HepG2 (cell line): ENCODE data around the gene NHP2. TPM values are rescaled to one million over a fixed set of nuclear protein-coding genes. Genes with fewer than 3 reads are reported as not detected.

ENCODE experiments used
- ATM ChIP-seq: fragments of 450-650 bp; IDR thresholded peaks from 2 replicates; pipeline ENCODE4 v1.7.1; 2017; ENCODE audit warnings: mild to moderate bottlenecking, borderline replicate concordance
- CAMTA2 ChIP-seq: sonication (generic); formaldehyde crosslinking; IDR thresholded peaks from 2 replicates; pipeline ENCODE4 v1.4.0; 2020; ENCODE audit warnings: mild to moderate bottlenecking, missing genetic modification reagents, borderline replicate concordance
- CREM ChIP-seq, 2 experiments: sonication (generic) in 1 of 2; formaldehyde crosslinking in 1 of 2; IDR thresholded peaks; 2 replicates each; pipeline versions ENCODE4 v1.4.0 to v1.6.1; 2016 to 2020; ENCODE audit warnings: antibody characterized with exemption in 1 of 2, mild to moderate bottlenecking in 1 of 2, missing genetic modification reagents in 1 of 2
- GTF2F1 ChIP-seq: fragments of 150-350 bp; IDR thresholded peaks from 2 replicates; pipeline ENCODE4 v1.6.1; 2014; ENCODE audit warnings: low read length
- KMT2B ChIP-seq: IDR thresholded peaks from 2 replicates; pipeline ENCODE4 v1.6.1; 2016; ENCODE audit warnings: missing genetic modification reagents, missing compliant biosample characterization
- MIER2 ChIP-seq: IDR thresholded peaks from 2 replicates; pipeline ENCODE4 v1.6.1; 2016; ENCODE audit warnings: missing biosample characterization, missing genetic modification reagents
- MTF1 ChIP-seq: sonication (generic); formaldehyde crosslinking; IDR thresholded peaks from 2 replicates; pipeline ENCODE4 v1.5.0; 2020; ENCODE audit warnings: missing genetic modification reagents
- NR2F6 ChIP-seq, 2 experiments: IDR thresholded peaks; 2 replicates each; pipeline ENCODE4 v1.6.1; 2016; ENCODE audit warnings: antibody characterized with exemption in 1 of 2, mild to moderate bottlenecking in 1 of 2
- PHB2 ChIP-seq: fragments of 450-650 bp; IDR thresholded peaks from 2 replicates; pipeline ENCODE4 v1.6.1; 2018; ENCODE audit not compliant: partially characterized antibody
- POLR2AphosphoS2 ChIP-seq: IDR thresholded peaks from 2 replicates; pipeline ENCODE4 v1.6.1; 2011; ENCODE audit warnings: low read depth, low read length, improper control_type of control experiment
- SAFB2 ChIP-seq: sonication (generic); formaldehyde crosslinking; IDR thresholded peaks from 2 replicates; pipeline ENCODE4 v1.5.1; 2020; ENCODE audit warnings: missing genetic modification reagents, low read depth, mild to moderate bottlenecking, borderline replicate concordance
- SIX1 ChIP-seq: sonication (generic); formaldehyde crosslinking; IDR thresholded peaks from 2 replicates; pipeline ENCODE4 v1.4.0; 2020; ENCODE audit warnings: missing genetic modification reagents, borderline replicate concordance
- SKI ChIP-seq: fragments of 450-650 bp; IDR thresholded peaks from one replicate; pipeline ENCODE4 v1.6.1; 2018; ENCODE audit warnings: mild to moderate bottlenecking; ENCODE audit not compliant: partially characterized antibody
- SNAPC2 ChIP-seq: sonication (generic); formaldehyde crosslinking; IDR thresholded peaks from 2 replicates; pipeline ENCODE4 v1.8.1; 2022; ENCODE audit warnings: mild to moderate bottlenecking, missing genetic modification reagents
- STAG1 ChIP-seq: sonication (generic); formaldehyde crosslinking; IDR thresholded peaks from 2 replicates; pipeline ENCODE4 v1.4.0; 2020; ENCODE audit warnings: missing genetic modification reagents
- XBP1 ChIP-seq: sonication (generic); formaldehyde crosslinking; IDR thresholded peaks from 2 replicates; pipeline ENCODE4 v1.5.0; 2020; ENCODE audit warnings: missing genetic modification reagents
- ZFP36 ChIP-seq: fragments of 150-350 bp; IDR thresholded peaks from 2 replicates; pipeline ENCODE4 v1.6.1; 2018; ENCODE audit warnings: borderline replicate concordance, low read length, low read depth; ENCODE audit not compliant: partially characterized antibody
- ZFP90 ChIP-seq: sonication (generic); formaldehyde crosslinking; IDR thresholded peaks from 2 replicates; pipeline ENCODE4 v1.8.0; 2022; ENCODE audit warnings: missing genetic modification reagents, mild to moderate bottlenecking, inconsistent platforms, borderline replicate concordance
- ZMAT3 ChIP-seq: sonication (generic); formaldehyde crosslinking; conservative IDR thresholded peaks from 2 replicates; pipeline ENCODE4 v1.7.0; 2021; ENCODE audit warnings: missing genetic modification reagents
- ZNF230 ChIP-seq: sonication (generic); formaldehyde crosslinking; IDR thresholded peaks from 2 replicates; pipeline ENCODE4 v1.4.0; 2020; ENCODE audit warnings: mild to moderate bottlenecking, missing genetic modification reagents
- ZNF264 ChIP-seq: sonication (generic); formaldehyde crosslinking; IDR thresholded peaks from 2 replicates; pipeline ENCODE4 v1.4.0; 2020; ENCODE audit warnings: missing genetic modification reagents
- ZNF605 ChIP-seq: sonication (generic); formaldehyde crosslinking; IDR thresholded peaks from 2 replicates; pipeline ENCODE4 v1.8.0; 2022; ENCODE audit warnings: mild to moderate bottlenecking, missing genetic modification reagents
- ZNF883 ChIP-seq: sonication (generic); formaldehyde crosslinking; IDR thresholded peaks from 2 replicates; pipeline ENCODE4 v1.5.1; 2020; ENCODE audit warnings: mild to moderate bottlenecking, missing genetic modification reagents; ENCODE audit errors: not compliant biosample characterization
- polyA plus RNA-seq, 8 experiments: library from polyadenylated mRNA; depleted of rRNA in 3 of 8; stranded (reverse) in 7 of 8; unstranded in 1 of 8; fragments of >200 nt; fragmentation: Illumina TruSeq in 4 of 8; extraction: Trizol in 4 of 8; gene quantifications; 2 replicates each; pipeline versions ENCODE4 v1.2.1 to v1.2.3, GENCODE V29; 2011 to 2016; ENCODE audit warnings: low read depth in 4 of 8, missing spikeins in 1 of 8, mixed read lengths in 1 of 8; ENCODE audit not compliant: insufficient read depth in 1 of 8
- total RNA-seq, 5 experiments: library from RNA; depleted of rRNA; stranded (reverse); fragments of >200 nt; fragmentation: Illumina TruSeq; extraction: Trizol; gene quantifications; 2 replicates each; pipeline ENCODE4 v1.2.3, GENCODE V29; 2016; ENCODE audit warnings: low read depth in 1 of 5
- TF ChIP-seq, protein P1 (sequence below): sonication (generic); formaldehyde crosslinking; IDR thresholded peaks from 2 replicates; pipeline ENCODE4 v1.4.0; 2020; ENCODE audit warnings: missing genetic modification reagents
- TF ChIP-seq, protein P2 (sequence below): sonication (generic); formaldehyde crosslinking; IDR thresholded peaks from 2 replicates; pipeline ENCODE4 v1.9.0; 2021; ENCODE audit warnings: missing genetic modification reagents, mild to moderate bottlenecking, borderline replicate concordance
- TF ChIP-seq, protein P3 (sequence below): sonication (generic); formaldehyde crosslinking; IDR thresholded peaks from 2 replicates; pipeline ENCODE4 v1.4.0; 2020; ENCODE audit warnings: mild to moderate bottlenecking, missing genetic modification reagents

NHP2 gene
- total and polyA plus RNA-seq, 2 of the 13 experiments (the other 11 are each of a cell fraction or from before 2014, with no cell fraction given): 56.2 to 96.1 TPM

DNA sequence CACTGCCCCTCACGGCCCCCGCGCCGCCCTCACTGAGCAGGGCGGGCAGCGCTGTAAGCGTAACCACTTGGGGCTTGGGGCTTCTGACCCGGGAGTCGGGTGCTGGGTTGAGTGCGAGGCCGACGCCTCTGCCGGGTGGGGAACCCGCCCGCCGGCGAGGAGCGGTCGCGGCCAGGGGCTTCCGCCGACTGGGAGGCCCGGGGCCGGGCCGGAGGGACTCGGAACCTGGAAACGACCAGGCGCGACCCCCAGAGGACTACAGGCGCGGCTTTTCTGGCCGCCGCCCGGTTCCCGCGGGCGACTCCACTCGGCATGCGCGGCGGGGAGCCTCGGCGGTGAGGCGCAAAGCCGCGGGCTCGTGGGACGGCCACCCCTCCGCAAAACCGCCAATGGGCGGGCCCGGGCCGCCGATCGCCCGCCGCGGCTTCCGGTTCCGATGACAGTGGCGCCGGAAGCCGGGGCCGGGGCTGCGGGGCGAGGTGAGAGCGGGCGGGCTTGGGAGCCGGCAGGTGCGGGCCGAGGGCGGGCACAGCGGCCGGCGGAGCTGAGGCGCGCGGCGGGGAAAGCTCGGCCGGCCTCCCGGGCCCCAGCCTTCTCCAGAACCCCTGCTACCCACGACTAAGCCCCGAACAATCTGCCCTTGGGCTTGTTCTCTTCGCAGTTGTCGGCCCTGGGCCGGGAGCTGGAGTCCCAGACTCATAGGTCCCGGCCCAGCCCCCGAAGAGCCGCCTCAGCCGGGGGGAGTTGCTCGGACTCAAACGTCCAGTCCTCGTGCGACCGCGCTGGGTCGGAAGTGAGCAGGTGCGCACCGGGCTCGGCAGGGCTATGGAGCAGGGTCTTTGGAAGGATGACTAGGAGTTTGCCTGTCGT lies 22.9 kb downstream of the NHP2 start, which contains the start of gene RMND5B (continued):
- TF ChIP-seq SNAPC2 (CRISPR knock-in tag) (no peak), CAMTA2 (CRISPR knock-in tag) (no peak), ZNF264 (CRISPR knock-in tag) (no peak), ZMAT3 (CRISPR knock-in tag) (peak; percentile 82; the same call in 1 of the 2 replicates), SKI (no peak), STAG1 (CRISPR knock-in tag) (no peak), XBP1 (CRISPR knock-in tag) (no peak; the same call in 1 of the 2 replicates), ZFP90 (peak; percentile 46; the same call in 1 of the 2 replicates), ZNF230 (CRISPR knock-in tag) (0 out of 2 replicates have a peak, but pooled peaks have one; percentile 48), ZNF605 (peak; percentile 37; the same call in 1 of the 2 replicates), MIER2 (CRISPR knock-in tag) (no peak), GTF2F1 (no peak), ATM (no peak), KMT2B (CRISPR knock-in tag) (0 out of 2 replicates have a peak, but pooled peaks have one; percentile 15), ZFP36 (no peak), NR2F6 (IDR thresholded peaks at IDR 0.05) (no peak), NR2F6 (CRISPR knock-in tag; IDR thresholded peaks at IDR 0.05) (no peak), SIX1 (CRISPR knock-in tag) (no peak), PHB2 (no peak), MTF1 (CRISPR knock-in tag) (peak; percentile 63; the same call in 1 of the 2 replicates), POLR2AphosphoS2 (no peak), CREM (IDR thresholded peaks at IDR 0.05) (no peak), CREM (CRISPR knock-in tag; IDR thresholded peaks at IDR 0.05) (no peak), ZNF883 (peak; percentile 6), SAFB2 (CRISPR knock-in tag) (peak; percentile 60)
- TF ChIP-seq, protein P1, sequence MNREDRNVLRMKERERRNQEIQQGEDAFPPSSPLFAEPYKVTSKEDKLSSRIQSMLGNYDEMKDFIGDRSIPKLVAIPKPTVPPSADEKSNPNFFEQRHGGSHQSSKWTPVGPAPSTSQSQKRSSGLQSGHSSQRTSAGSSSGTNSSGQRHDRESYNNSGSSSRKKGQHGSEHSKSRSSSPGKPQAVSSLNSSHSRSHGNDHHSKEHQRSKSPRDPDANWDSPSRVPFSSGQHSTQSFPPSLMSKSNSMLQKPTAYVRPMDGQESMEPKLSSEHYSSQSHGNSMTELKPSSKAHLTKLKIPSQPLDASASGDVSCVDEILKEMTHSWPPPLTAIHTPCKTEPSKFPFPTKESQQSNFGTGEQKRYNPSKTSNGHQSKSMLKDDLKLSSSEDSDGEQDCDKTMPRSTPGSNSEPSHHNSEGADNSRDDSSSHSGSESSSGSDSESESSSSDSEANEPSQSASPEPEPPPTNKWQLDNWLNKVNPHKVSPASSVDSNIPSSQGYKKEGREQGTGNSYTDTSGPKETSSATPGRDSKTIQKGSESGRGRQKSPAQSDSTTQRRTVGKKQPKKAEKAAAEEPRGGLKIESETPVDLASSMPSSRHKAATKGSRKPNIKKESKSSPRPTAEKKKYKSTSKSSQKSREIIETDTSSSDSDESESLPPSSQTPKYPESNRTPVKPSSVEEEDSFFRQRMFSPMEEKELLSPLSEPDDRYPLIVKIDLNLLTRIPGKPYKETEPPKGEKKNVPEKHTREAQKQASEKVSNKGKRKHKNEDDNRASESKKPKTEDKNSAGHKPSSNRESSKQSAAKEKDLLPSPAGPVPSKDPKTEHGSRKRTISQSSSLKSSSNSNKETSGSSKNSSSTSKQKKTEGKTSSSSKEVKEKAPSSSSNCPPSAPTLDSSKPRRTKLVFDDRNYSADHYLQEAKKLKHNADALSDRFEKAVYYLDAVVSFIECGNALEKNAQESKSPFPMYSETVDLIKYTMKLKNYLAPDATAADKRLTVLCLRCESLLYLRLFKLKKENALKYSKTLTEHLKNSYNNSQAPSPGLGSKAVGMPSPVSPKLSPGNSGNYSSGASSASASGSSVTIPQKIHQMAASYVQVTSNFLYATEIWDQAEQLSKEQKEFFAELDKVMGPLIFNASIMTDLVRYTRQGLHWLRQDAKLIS (CRISPR knock-in tag): no peak
- TF ChIP-seq, protein P2, sequence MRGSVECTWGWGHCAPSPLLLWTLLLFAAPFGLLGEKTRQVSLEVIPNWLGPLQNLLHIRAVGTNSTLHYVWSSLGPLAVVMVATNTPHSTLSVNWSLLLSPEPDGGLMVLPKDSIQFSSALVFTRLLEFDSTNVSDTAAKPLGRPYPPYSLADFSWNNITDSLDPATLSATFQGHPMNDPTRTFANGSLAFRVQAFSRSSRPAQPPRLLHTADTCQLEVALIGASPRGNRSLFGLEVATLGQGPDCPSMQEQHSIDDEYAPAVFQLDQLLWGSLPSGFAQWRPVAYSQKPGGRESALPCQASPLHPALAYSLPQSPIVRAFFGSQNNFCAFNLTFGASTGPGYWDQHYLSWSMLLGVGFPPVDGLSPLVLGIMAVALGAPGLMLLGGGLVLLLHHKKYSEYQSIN (CRISPR knock-in tag): no peak
- TF ChIP-seq, protein P3, sequence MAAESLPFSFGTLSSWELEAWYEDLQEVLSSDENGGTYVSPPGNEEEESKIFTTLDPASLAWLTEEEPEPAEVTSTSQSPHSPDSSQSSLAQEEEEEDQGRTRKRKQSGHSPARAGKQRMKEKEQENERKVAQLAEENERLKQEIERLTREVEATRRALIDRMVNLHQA (CRISPR knock-in tag): no peak
